K562 (cell line): Measurements from ENCODE around the gene TMEM135. TPM values are rescaled to one million over a fixed set of nuclear protein-coding genes. Genes with fewer than 3 reads are reported as not detected.

Source experiments
- ATAC-seq: fragments of 200-7000 bp; cut with Tn5 transposase; 3 replicates; pipeline ENCODE4 v1.9.1; 2020; ENCODE audit warnings: moderate library complexity
- BruUV-seq: library from RNA; stranded (reverse); fragments of 400-500 nt; replicated peaks from 2 replicates; lab custom pipeline; 2021; lab: Mats Ljungman, UMichigan
- CTCF ChIA-PET: fragments of 300-600 bp; formaldehyde crosslinking; extraction: SDS; loops from one replicate; lab custom pipeline; 2021; ENCODE audit warnings: low intra/inter-chr PET ratio; lab: Yijun Ruan, JAX
- POLR2A ChIA-PET: fragments of 300-600, 350-650 bp; sonication (Branson Sonifier 250); formaldehyde crosslinking; extraction: SDS; loops from one replicate; lab custom pipeline; 2021; ENCODE audit warnings: antibody characterized with exemption, inconsistent platforms; lab: Yijun Ruan, JAX
- DNase-seq, 4 experiments: peaks; one replicate each; pipeline versions ENCODE4 v3.0.0 to v3.0.0-alpha.2; 2011 to 2018; ENCODE audit warnings: low spot score in 3 of 4, mixed read lengths in 3 of 4; ENCODE audit errors: extremely low read depth in 1 of 4
- FAIRE-seq: peaks from 2 replicates; lab custom pipeline; 2011; peaks lifted over from hg19 to GRCh38; lab: Jason Lieb, UNC
- H2AFZ ChIP-seq: 2 replicates; pipeline ENCODE4 v1.6.0; 2011; ENCODE audit warnings: low read depth, low read length, control low read depth, inconsistent platforms
- H3K27ac ChIP-seq: fragments of 200-600 bp; 3 replicates; pipeline ENCODE4 v1.8.0; 2011; ENCODE audit warnings: low read depth, mild to moderate bottlenecking, control low read depth, inconsistent platforms, low read length, moderate library complexity, mixed read lengths; ENCODE audit errors: extremely low read depth
- H3K27me3 ChIP-seq, 2 experiments: fragments of 300-600 bp in 1 of 2; 2 replicates in 1 of 2; 3 replicates in 1 of 2; pipeline versions ENCODE4 v1.6.0 to v1.8.0; 2011; ENCODE audit warnings: inconsistent platforms in 2 of 2, low read length in 2 of 2, mild to moderate bottlenecking in 1 of 2, mixed read lengths in 1 of 2, moderate library complexity in 1 of 2; ENCODE audit not compliant: control insufficient read depth in 2 of 2, insufficient read depth in 2 of 2
- H3K36me3 ChIP-seq: fragments of 300-600 bp; 3 replicates; pipeline ENCODE4 v1.8.0; 2011; ENCODE audit warnings: mild to moderate bottlenecking, low read length, inconsistent platforms; ENCODE audit not compliant: control insufficient read depth, insufficient read depth
- H3K4me1 ChIP-seq, 2 experiments: fragments of 200-600 bp in 1 of 2; replicated peaks in 1 of 2; 2 replicates in 1 of 2; 3 replicates in 1 of 2; pipeline versions ENCODE4 v1.5.1 to v1.8.0; 2011; ENCODE audit warnings: inconsistent platforms in 2 of 2, low read length in 2 of 2, mild to moderate bottlenecking in 1 of 2, mixed read lengths in 1 of 2, moderate library complexity in 1 of 2; ENCODE audit not compliant: control insufficient read depth in 2 of 2, insufficient read depth in 2 of 2
- H3K4me2 ChIP-seq: 2 replicates; pipeline ENCODE4 v1.6.1; 2011; ENCODE audit warnings: low read length, control low read depth, inconsistent platforms, mixed read lengths; ENCODE audit not compliant: insufficient read depth
- H3K4me3 ChIP-seq: fragments of 200-600 bp; sonication (generic), shearing (Covaris generic); 2 replicates; pipeline ENCODE4 v1.5.1; 2016; ENCODE audit warnings: control low read depth, inconsistent platforms
- H3K79me2 ChIP-seq: fragments of 200-600 bp; 3 replicates; pipeline ENCODE4 v1.8.0; 2011; ENCODE audit warnings: low read length, inconsistent platforms; ENCODE audit not compliant: control insufficient read depth, insufficient read depth
- H3K9ac ChIP-seq, 2 experiments: 2 replicates each; pipeline versions ENCODE4 v1.6.0 to v1.6.1; 2011; ENCODE audit warnings: low read depth in 2 of 2, low read length in 2 of 2, control low read depth in 1 of 2, inconsistent platforms in 1 of 2, mild to moderate bottlenecking in 1 of 2, mixed read lengths in 1 of 2; ENCODE audit not compliant: insufficient read depth in 1 of 2
- H3K9me1 ChIP-seq: one replicate; pipeline ENCODE4 v1.6.0; 2011; ENCODE audit warnings: inconsistent platforms, mild to moderate bottlenecking, low read length, moderate library complexity; ENCODE audit not compliant: control insufficient read depth, insufficient read depth
- H3K9me3 ChIP-seq: replicated peaks from 2 replicates; pipeline ENCODE4 v1.5.1; 2011; ENCODE audit warnings: low read depth, low read length, inconsistent platforms; ENCODE audit not compliant: control insufficient read depth, insufficient read depth
- H4K20me1 ChIP-seq: replicated peaks from 2 replicates; pipeline ENCODE4 v1.6.1; 2011; ENCODE audit warnings: low read length, inconsistent platforms, mixed read lengths; ENCODE audit not compliant: control insufficient read depth, insufficient read depth
- BCOR ChIP-seq: fragments of 450-650 bp; IDR thresholded peaks from 2 replicates; pipeline ENCODE4 v1.6.1; 2016
- CEBPB ChIP-seq: fragments of 450-650 bp; IDR thresholded peaks from 2 replicates; pipeline ENCODE4 v1.6.1; 2016; ENCODE audit warnings: missing genetic modification characterization, missing compliant biosample characterization
- CEBPG ChIP-seq, 3 experiments: fragments of 200-800 bp in 1 of 3; sonication (Bioruptor generic) in 1 of 3; sonication (generic) in 1 of 3; formaldehyde crosslinking in 1 of 3; IDR thresholded peaks in 2 of 3; conservative IDR thresholded peaks in 1 of 3; 2 replicates each; pipeline versions ENCODE4 v1.6.1 to v1.8.0; 2016 to 2022; ENCODE audit warnings: missing compliant biosample characterization in 2 of 3, missing genetic modification characterization in 2 of 3, mild to moderate bottlenecking in 1 of 3, missing genetic modification reagents in 1 of 3
- HBP1 ChIP-seq: fragments of 450-650 bp; formaldehyde crosslinking; IDR thresholded peaks from 2 replicates; pipeline ENCODE4 v1.4.0; 2022; ENCODE audit warnings: missing genetic modification characterization
- HMGXB4 ChIP-seq: sonication (generic); formaldehyde crosslinking; IDR thresholded peaks from 2 replicates; pipeline ENCODE4 v1.8.1; 2023; ENCODE audit warnings: mild to moderate bottlenecking, missing genetic modification reagents
- KDM1A ChIP-seq, 2 experiments: fragments of 450-650 bp; IDR thresholded peaks; 2 replicates each; pipeline ENCODE4 v1.6.1; 2016; ENCODE audit warnings: mild to moderate bottlenecking in 2 of 2
- PCBP2 ChIP-seq: fragments of 200-400 bp; formaldehyde crosslinking; IDR thresholded peaks from 2 replicates; pipeline ENCODE4 v1.6.1; 2018; ENCODE audit warnings: low read length, low read depth, mild to moderate bottlenecking, moderate library complexity; ENCODE audit not compliant: poor library complexity, severe bottlenecking
- PHF20 ChIP-seq: fragments of 450-650 bp; IDR thresholded peaks from 2 replicates; pipeline ENCODE4 v1.6.1; 2018; ENCODE audit not compliant: partially characterized antibody
- POU5F1 ChIP-seq: fragments of 150-350 bp; IDR thresholded peaks from 2 replicates; pipeline ENCODE4 v1.6.1; 2014; ENCODE audit warnings: borderline replicate concordance, low read length, low read depth, mild to moderate bottlenecking; ENCODE audit not compliant: partially characterized antibody
- U2AF2 ChIP-seq: fragments of 200-400 bp; formaldehyde crosslinking; optimal IDR thresholded peaks from 2 replicates; pipeline ENCODE3; 2017; ENCODE audit warnings: low read depth, mild to moderate bottlenecking, low read length
- ZNF12 ChIP-seq: sonication (generic); formaldehyde crosslinking; IDR thresholded peaks from 2 replicates; pipeline ENCODE4 v1.4.0; 2020; ENCODE audit warnings: mild to moderate bottlenecking, missing genetic modification reagents
- ZNF184 ChIP-seq: sonication (generic); formaldehyde crosslinking; IDR thresholded peaks from 2 replicates; pipeline ENCODE4 v1.5.0; 2020; ENCODE audit warnings: missing genetic modification reagents
- WGBS: fragments of 100-300 bp; shearing (Covaris generic); methylation state at CpG from one replicate; pipeline ENCODE4 v1.1.6; 2016; ENCODE audit warnings: low coverage, mixed read lengths; ENCODE audit not compliant: insufficient coverage; ENCODE audit errors: missing lambda C conversion rate; 5-methylcytosine and 5-hydroxymethylcytosine counted together
- in situ Hi-C: fragments of 300-500 bp; cut with MboI; formaldehyde crosslinking; loops from 4 replicates; pipeline ENCODE4 v1.15.0; 2018; ENCODE audit warnings: inconsistent platforms, mixed read lengths
- intact Hi-C: fragments of 100-400 bp; cut with micrococcal nuclease; formaldehyde crosslinking; loops from 2 replicates; pipeline ENCODE4 v1.14.2; 2022
- polyA plus RNA-seq, 8 experiments: library from polyadenylated mRNA; depleted of rRNA in 4 of 8; stranded (reverse) in 5 of 8; unstranded in 3 of 8; fragments of >200 nt; fragmentation: Nextera tagmentation in 2 of 8; fragmentation: Illumina TruSeq in 1 of 8; extraction: Ambion mirVana in 2 of 8; extraction: Trizol in 1 of 8; gene quantifications; 2 replicates each; pipeline versions ENCODE4 v1.2.1 to v1.2.3, GENCODE V29; 2011 to 2014; ENCODE audit warnings: inconsistent platforms in 1 of 8, missing spikeins in 1 of 8
- total RNA-seq, 7 experiments: library from RNA; depleted of rRNA in 6 of 7; stranded (reverse); fragments of >200 nt in 6 of 7; fragmentation: Illumina TruSeq in 2 of 7; extraction: Trizol in 2 of 7; gene quantifications; 2 replicates each; pipeline versions ENCODE4 v1.2.1 to v1.2.3, GENCODE V29; 2011 to 2021; ENCODE audit warnings: low replicate concordance in 1 of 7
- TF ChIP-seq, protein P1 (sequence below): fragments of 450-650 bp; formaldehyde crosslinking; IDR thresholded peaks from 2 replicates; pipeline ENCODE4 v1.4.0; 2020; ENCODE audit warnings: mild to moderate bottlenecking, moderate library complexity
- TF ChIP-seq, protein P2 (sequence below): fragments of 250-450 bp; sonication (Bioruptor Pico); IDR thresholded peaks from 2 replicates; pipeline ENCODE4 v1.5.0; 2020; ENCODE audit warnings: mild to moderate bottlenecking, borderline replicate concordance
- TF ChIP-seq, protein P3 (sequence below): fragments of 250-450 bp; sonication (Bioruptor Pico); IDR thresholded peaks from 2 replicates; pipeline ENCODE4 v1.8.0; 2021; ENCODE audit warnings: moderate library complexity, mild to moderate bottlenecking, inconsistent platforms

The TMEM135 gene
- total and polyA plus RNA-seq, 9 of the 15 experiments (the other 6 are each of a cell fraction or from before 2014, with no cell fraction given), result 17.3 to 53.6 (median 24.9) TPM

GRCh38 chr11:87039371-87039770, 1.6 kb downstream of the TMEM135 start:
- 54% methylated on average over 3 of the region's 3 CpGs for WGBS
- Histone ChIP-seq H3K4me1 (peaks cover 10 to 21% of the 10 kb centered on the region in 2 experiments), H3K9me1 (no peaks in the 10 kb centered on the region), H2AFZ (no peak overlapping the region), H3K4me2 (peak overlapping the region; percentile 84), H3K27me3 (no peaks in the 10 kb centered on the region), H3K36me3 (peaks cover 35% of the 10 kb centered on the region; the same call in 2 of the 3 replicates), H3K79me2 (peaks cover 65% of the 10 kb centered on the region), H3K27ac (no peak overlapping the region), H3K4me3 (peak overlapping the region; percentile 81), H3K9me3 (peaks cover 2% of the 10 kb centered on the region; the same call in 1 of the 2 replicates), H4K20me1 (no peaks in the 10 kb centered on the region), H3K9ac (peak overlapping the region in 1 of 2 experiments; percentile 90; a peak in 1 of 4 replicates)
- in situ Hi-C loops (no loop called here), intact Hi-C loops (loop anchor here (5.0 kb wide), 1 partner anchor 87 kb away; no protein-coding TSS in a partner anchor)
- BruUV-seq, result no TSS peak
- ChIA-PET POLR2A (interaction anchor here (0.7 kb wide), 1 partner anchor 243 kb away, joined by 3 read pairs; no protein-coding TSS in a partner anchor), CTCF (no interaction called here)
- DNase-seq (no peak), FAIRE-seq (no peak), ATAC-seq (no peak)
- TF ChIP-seq, protein P1, sequence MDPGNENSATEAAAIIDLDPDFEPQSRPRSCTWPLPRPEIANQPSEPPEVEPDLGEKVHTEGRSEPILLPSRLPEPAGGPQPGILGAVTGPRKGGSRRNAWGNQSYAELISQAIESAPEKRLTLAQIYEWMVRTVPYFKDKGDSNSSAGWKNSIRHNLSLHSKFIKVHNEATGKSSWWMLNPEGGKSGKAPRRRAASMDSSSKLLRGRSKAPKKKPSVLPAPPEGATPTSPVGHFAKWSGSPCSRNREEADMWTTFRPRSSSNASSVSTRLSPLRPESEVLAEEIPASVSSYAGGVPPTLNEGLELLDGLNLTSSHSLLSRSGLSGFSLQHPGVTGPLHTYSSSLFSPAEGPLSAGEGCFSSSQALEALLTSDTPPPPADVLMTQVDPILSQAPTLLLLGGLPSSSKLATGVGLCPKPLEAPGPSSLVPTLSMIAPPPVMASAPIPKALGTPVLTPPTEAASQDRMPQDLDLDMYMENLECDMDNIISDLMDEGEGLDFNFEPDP (CRISPR knock-in tag), result no peak
- no peak for TF ChIP-seq CEBPG (CRISPR knock-in tag; IDR thresholded peaks at IDR 0.05)
- TF ChIP-seq CEBPG (tag; conservative IDR thresholded peaks at IDR 0.05 in 1 of 2, IDR thresholded peaks at IDR 0.05 in 1 of 2), result peak; percentile 20 to 71; a peak in 3 of 4 replicates
- no peak for TF ChIP-seq ZNF12 (CRISPR knock-in tag)
- TF ChIP-seq POU5F1, result no peak
- no peak for TF ChIP-seq BCOR
- no peak for TF ChIP-seq PCBP2
- no peak for TF ChIP-seq HBP1
- TF ChIP-seq, protein P2, sequence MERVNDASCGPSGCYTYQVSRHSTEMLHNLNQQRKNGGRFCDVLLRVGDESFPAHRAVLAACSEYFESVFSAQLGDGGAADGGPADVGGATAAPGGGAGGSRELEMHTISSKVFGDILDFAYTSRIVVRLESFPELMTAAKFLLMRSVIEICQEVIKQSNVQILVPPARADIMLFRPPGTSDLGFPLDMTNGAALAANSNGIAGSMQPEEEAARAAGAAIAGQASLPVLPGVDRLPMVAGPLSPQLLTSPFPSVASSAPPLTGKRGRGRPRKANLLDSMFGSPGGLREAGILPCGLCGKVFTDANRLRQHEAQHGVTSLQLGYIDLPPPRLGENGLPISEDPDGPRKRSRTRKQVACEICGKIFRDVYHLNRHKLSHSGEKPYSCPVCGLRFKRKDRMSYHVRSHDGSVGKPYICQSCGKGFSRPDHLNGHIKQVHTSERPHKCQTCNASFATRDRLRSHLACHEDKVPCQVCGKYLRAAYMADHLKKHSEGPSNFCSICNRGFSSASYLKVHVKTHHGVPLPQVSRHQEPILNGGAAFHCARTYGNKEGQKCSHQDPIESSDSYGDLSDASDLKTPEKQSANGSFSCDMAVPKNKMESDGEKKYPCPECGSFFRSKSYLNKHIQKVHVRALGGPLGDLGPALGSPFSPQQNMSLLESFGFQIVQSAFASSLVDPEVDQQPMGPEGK, result no peak
- TF ChIP-seq ZNF184 (CRISPR knock-in tag), result no peak
- no peak for TF ChIP-seq PHF20
- TF ChIP-seq CEBPB, result peak; percentile 69
- no peak for TF ChIP-seq HMGXB4
- no peak for TF ChIP-seq U2AF2
- TF ChIP-seq, protein P3, sequence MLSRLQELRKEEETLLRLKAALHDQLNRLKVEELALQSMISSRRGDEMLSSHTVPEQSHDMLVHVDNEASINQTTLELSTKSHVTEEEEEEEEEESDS (CRISPR knock-in tag), result no peak
- TF ChIP-seq KDM1A (IDR thresholded peaks at IDR 0.05), result 0 out of 4 replicates have a peak, but pooled peaks of 1 of the 2 experiments have one; percentile 27
